ENCODE data around the gene DDX28.

DNA sequence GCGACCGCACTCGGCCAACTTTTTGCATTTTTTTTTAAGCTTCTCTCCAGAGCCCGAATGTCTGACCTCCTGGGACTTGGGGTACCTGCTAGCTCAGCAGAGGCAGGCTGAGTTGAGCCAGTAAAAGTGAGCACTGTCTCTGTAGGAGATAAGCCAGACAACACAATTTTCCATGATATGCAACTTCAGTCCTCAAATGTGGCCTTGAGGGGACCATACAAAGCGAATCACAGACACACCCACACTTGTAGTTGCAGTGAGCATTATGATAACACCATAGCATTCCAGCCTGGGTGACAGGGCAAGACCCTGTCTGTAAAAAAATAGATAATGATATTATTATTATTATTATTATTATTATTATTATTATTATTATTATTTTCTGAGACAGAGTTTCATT is 26.4 kb downstream of the DDX28 start:
- TF ChIP-seq POLR2AphosphoS5 (IDR thresholded peaks at IDR 0.05; ENCODE audit: low read depth, low read length) (no peak), POLR2A (IDR thresholded peaks at IDR 0.05; ENCODE audit: low read depth, low read length) (no peak), TAF1 (IDR thresholded peaks at IDR 0.05; ENCODE audit: borderline replicate concordance, low read depth, low read length) (no peak)

All from GM12892 (cell line).